Adrenal gland (tissue), 12 donors: Measurements from ENCODE around the gene GPD1L. TPM values are rescaled to one million over a fixed set of nuclear protein-coding genes. Genes with fewer than 3 reads are reported as not detected.

Experiments
- DNase-seq, 7 donors: peaks; one replicate each; pipeline ENCODE4 v3.0.0-alpha.2; 2019 to 2020
- H3K27ac ChIP-seq, 5 donors: fragments of 200-600 bp; sonication (generic) in 4 of 5; 1 replicate in 3 of 5; 2 replicates in 2 of 5; pipeline versions ENCODE4 v1.5.1 to v1.8.0; 2016 to 2020; ENCODE audit warnings: mild to moderate bottlenecking in 1 of 5
- H3K27me3 ChIP-seq: fragments of 200-600 bp; 2 replicates; pipeline ENCODE4 v1.8.0; 2021
- H3K36me3 ChIP-seq, 2 donors: fragments of 200-600 bp; replicated peaks in 1 of 2; 1 replicate in 1 of 2; 2 replicates in 1 of 2; pipeline versions ENCODE4 v1.5.1 to v1.8.0; 2018 to 2022
- H3K4me1 ChIP-seq, 2 donors: fragments of 200-600 bp; replicated peaks in 1 of 2; 1 replicate in 1 of 2; 2 replicates in 1 of 2; pipeline versions ENCODE4 v1.5.1 to v1.8.0; 2018 to 2021
- H3K4me3 ChIP-seq, 4 donors: fragments of 200-600 bp; sonication (generic) in 3 of 4; one replicate each; pipeline ENCODE4 v1.5.1; 2016 to 2018
- H3K9me3 ChIP-seq, 3 donors: fragments of 200-600 bp; sonication (generic) in 1 of 3; replicated peaks in 1 of 3; 1 replicate in 2 of 3; 2 replicates in 1 of 3; pipeline versions ENCODE4 v1.5.1 to v1.8.0; 2016 to 2021
- CTCF ChIP-seq, 6 experiments: fragments of 450-650 bp in 4 of 6; fragments of 200-600 bp in 2 of 6; sonication (generic) in 1 of 6; IDR thresholded peaks; 1 replicate in 5 of 6; 2 replicates in 1 of 6; pipeline versions ENCODE4 v1.5.1 to v1.8.0; 2016 to 2021; ENCODE audit warnings: antibody characterized with exemption in 6 of 6, mild to moderate bottlenecking in 2 of 6, moderate library complexity in 1 of 6
- POLR2A ChIP-seq, 2 donors: fragments of 450-650 bp; IDR thresholded peaks; one replicate each; pipeline ENCODE4 v1.6.1; 2017; ENCODE audit warnings: antibody characterized with exemption in 2 of 2, mild to moderate bottlenecking in 2 of 2, moderate library complexity in 1 of 2
- WGBS, 4 donors: extraction: QIAGEN DNeasy Blood & Tissue Kit in 2 of 4; methylation state at CpG; one replicate each; pipeline versions ENCODE4 v1.1.5 to v1.1.7; 2013 to 2017; 5-methylcytosine and 5-hydroxymethylcytosine counted together
- intact Hi-C, 2 donors: fragments of 100-400 bp; cut with DNase I; formaldehyde crosslinking; loops; one replicate each; pipeline versions ENCODE4 v1.14.1 to v1.15.0; 2022 to 2023
- polyA plus RNA-seq, 3 donors: library from polyadenylated mRNA; stranded (reverse); fragments of 200-250 nt in 2 of 3; fragments of 350-450 nt in 1 of 3; fragmentation: Illumina TruSeq in 1 of 3; extraction: RNeasy Lipid Tissue Mini Kit (QIAGEN cat#74804) in 1 of 3; gene quantifications; one replicate each; pipeline ENCODE4 v1.2.3, GENCODE V29; 2013 to 2014
- total RNA-seq, 9 donors: library from RNA; depleted of rRNA in 4 of 9; stranded (reverse); fragments of >200 nt in 4 of 9; fragments of 120-200 nt in 1 of 9; fragmentation: NEBNext Ultra II Directional in 1 of 9; extraction: Animal tissue kit (Norgen Biotek cat#: 25700) in 1 of 9; gene quantifications; one replicate each; pipeline versions ENCODE4 v1.1.0 to v1.2.4, GENCODE V29; 2013 to 2023
- donor health status: healthy with polysubstance abuse.
- donor health status: Bipolar disorder and iron deficiency.
- donor health status: DM: yes; HTN: yes; CAD: no.
- donor health status: DM: no; HTN: no; CAD: no.
- donor health status: DM: no; HTN: no; CAD: no.
- donor health status: DM: yes; HTN: yes; CAD: no.

GPD1L gene
- total and polyA plus RNA-seq, 12 donors, result 19.7 to 131 (median 79.1) TPM

DNA sequence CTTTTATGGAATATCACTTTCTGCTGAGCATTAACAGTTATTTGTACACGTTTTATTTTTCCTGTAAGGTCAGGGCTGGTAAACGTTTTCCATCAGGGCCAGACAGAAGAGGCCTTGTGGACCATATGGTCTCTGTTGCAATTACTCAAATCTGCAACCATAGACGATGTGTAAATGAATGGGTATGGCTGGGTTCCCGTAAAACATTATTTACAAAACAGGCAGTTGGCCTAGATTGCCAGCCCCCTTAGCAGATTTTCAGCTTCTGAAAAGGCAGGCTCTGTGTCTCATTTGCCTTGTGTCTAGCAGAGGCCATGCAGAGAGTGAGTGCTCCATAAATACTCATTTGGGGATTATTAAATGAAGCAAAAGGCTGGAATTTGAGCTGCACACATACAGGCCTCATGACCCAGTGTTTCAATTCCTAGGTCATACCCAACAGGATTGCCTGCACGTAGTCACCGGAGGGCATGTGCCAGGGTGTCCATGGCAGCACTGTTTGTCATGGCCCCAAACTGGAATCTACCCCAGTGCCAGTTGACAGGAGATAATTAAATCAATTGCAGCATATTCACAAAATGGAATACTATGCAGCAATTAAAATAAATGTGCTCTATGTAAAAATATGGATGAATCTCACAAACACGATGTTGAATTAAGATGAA, 51.3 kb downstream of the GPD1L start:
- Histone ChIP-seq H3K36me3 (peaks cover 0 to 18% of the 10 kb centered on the region in 2 donors), H3K4me1 (no peaks in the 10 kb centered on the region), H3K27ac (peak overlapping the region in 1 of 5 donors; percentile 14), H3K9me3 (no peaks in the 10 kb centered on the region), H3K27me3 (no peaks in the 10 kb centered on the region), H3K4me3 (no peak overlapping the region)
- intact Hi-C loops, result no loop called here
- WGBS, 4 donors, result 52 to 69% (median 66%) methylated on average over 7 of the region's 7 CpGs
- peak in 1 of 7 donors; percentile 35 for DNase-seq
- TF ChIP-seq CTCF (IDR thresholded peaks at IDR 0.05), result no peak
- TF ChIP-seq POLR2A (IDR thresholded peaks at IDR 0.05), result no peak

DNA sequence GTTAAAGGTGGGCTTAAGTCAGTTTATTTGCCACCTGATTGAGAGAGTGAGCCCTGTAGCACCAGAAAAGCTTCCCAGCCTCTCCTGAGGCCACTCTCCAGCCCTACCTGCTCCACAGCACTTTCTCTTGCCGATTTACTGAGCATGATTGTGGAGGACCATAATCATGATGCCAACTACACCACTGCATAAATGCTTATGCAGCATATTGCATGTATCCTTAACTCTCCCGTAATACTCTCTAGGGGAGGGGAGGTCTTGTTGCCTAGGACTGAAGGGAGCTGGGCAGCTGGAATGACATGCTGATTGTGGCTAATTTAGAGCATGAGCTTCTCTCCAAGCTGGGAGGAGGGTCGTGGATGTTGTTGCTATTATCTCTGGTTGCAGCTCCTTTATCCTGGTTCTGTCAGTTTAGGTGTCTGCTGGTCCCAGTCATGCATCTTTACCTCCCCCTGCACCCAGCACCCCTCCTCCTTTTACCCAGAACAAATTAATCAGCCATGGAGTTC, 54.3 kb downstream of the GPD1L start:
- intact Hi-C loops, result no loop called here
- WGBS, 4 donors, result 80 to 89% (median 86%) methylated on average over 3 of the region's 3 CpGs
- Histone ChIP-seq H3K9me3 (no peaks in the 10 kb centered on the region), H3K4me1 (no peaks in the 10 kb centered on the region), H3K36me3 (peaks cover 0 to 31% of the 10 kb centered on the region in 2 donors), H3K4me3 (no peak overlapping the region), H3K27me3 (no peaks in the 10 kb centered on the region), H3K27ac (no peak overlapping the region)
- no peak for DNase-seq
- TF ChIP-seq POLR2A (IDR thresholded peaks at IDR 0.05) (no peak), CTCF (IDR thresholded peaks at IDR 0.05) (no peak)

GRCh38 chr3:32165442-32165841, 59.0 kb downstream of the GPD1L start:
- WGBS, 4 donors, result 83 to 100% (median 92%) methylated on average over 1 of the region's 1 CpG
- H3K4me1 ChIP-seq, result no peaks in the 10 kb centered on the region
- H3K27ac ChIP-seq, result no peak overlapping the region
- H3K27me3 ChIP-seq, result no peaks in the 10 kb centered on the region
- no peaks in the 10 kb centered on the region for H3K9me3 ChIP-seq
- intact Hi-C loops, result no loop called here
- no peak overlapping the region for H3K4me3 ChIP-seq
- TF ChIP-seq CTCF (IDR thresholded peaks at IDR 0.05) (no peak), POLR2A (IDR thresholded peaks at IDR 0.05) (no peak)
- H3K36me3 ChIP-seq, result peaks cover 0 to 35% of the 10 kb centered on the region in 2 donors
- no peak for DNase-seq

GRCh38 chr3:32166654-32167053, 60.2 kb downstream of the GPD1L start:
- Histone ChIP-seq H3K4me1 (no peaks in the 10 kb centered on the region), H3K27me3 (no peaks in the 10 kb centered on the region), H3K9me3 (peaks cover 0 to 5% (median 0%) of the 10 kb centered on the region in 3 donors), H3K27ac (no peak overlapping the region), H3K36me3 (peaks cover 0 to 35% of the 10 kb centered on the region in 2 donors), H3K4me3 (no peak overlapping the region)
- intact Hi-C loops, result no loop called here
- WGBS, 4 donors, result 90 to 94% (median 93%) methylated on average over 2 to 4 of the region's 4 CpGs; no CpG with 5 or more reads in 1 of the 4 donors
- TF ChIP-seq POLR2A (IDR thresholded peaks at IDR 0.05) (no peak), CTCF (IDR thresholded peaks at IDR 0.05) (no peak)
- DNase-seq, result no peak
